Astrocyte of the cerebellum (primary cell): ENCODE measurements around the gene THSD7B.

Source experiments
- DNase-seq: peaks from one replicate; pipeline ENCODE4 v3.0.0-alpha.2; 2011; ENCODE audit warnings: low read depth
- H3K4me3 ChIP-seq: 2 replicates; pipeline ENCODE4 v1.5.1; 2011; ENCODE audit warnings: mild to moderate bottlenecking, low read depth, low read length, moderate library complexity
- CTCF ChIP-seq: IDR thresholded peaks from 2 replicates; pipeline ENCODE4 v1.5.1; 2012; ENCODE audit warnings: low read length, low read depth, moderate library complexity, mild to moderate bottlenecking; ENCODE audit errors: missing control alignments
- in situ Hi-C: cut with HindIII; loops from 2 replicates; pipeline ENCODE4 v1.10.0; 2017; ENCODE audit warnings: low sequenced_read_pairs

Gene THSD7B

GRCh38 chr2:137005210-137005609, 239.9 kb downstream of the THSD7B start:
- no peak overlapping the region for H3K4me3 ChIP-seq
- in situ Hi-C loops: no loop called here
- no peak for TF ChIP-seq CTCF
- no peak for DNase-seq

- DNase-seq: no peak
- no peak overlapping the region for H3K4me3 ChIP-seq
- in situ Hi-C loops: no loop called here
- TF ChIP-seq CTCF: no peak
These were observed 242.6 kb downstream of the THSD7B start for GRCh38 chr2:137007938-137008337.

GRCh38 chr2:137009953-137010352, 244.6 kb downstream of the THSD7B start:
- in situ Hi-C loops: no loop called here
- no peak overlapping the region for H3K4me3 ChIP-seq
- no peak for DNase-seq
- TF ChIP-seq CTCF: no peak

- no peak overlapping the region for H3K4me3 ChIP-seq
- no peak for DNase-seq
- in situ Hi-C loops: no loop called here
- TF ChIP-seq CTCF: no peak
These were observed 255.3 kb downstream of the THSD7B start for GRCh38 chr2:137020452-137021196.

- H3K4me3 ChIP-seq: no peak overlapping the region
- no peak for TF ChIP-seq CTCF
- DNase-seq: no peak
- in situ Hi-C loops: no loop called here
These were observed 256.4 kb downstream of the THSD7B start for GRCh38 chr2:137021763-137022162.

- TF ChIP-seq CTCF: no peak
- DNase-seq: no peak
- in situ Hi-C loops: no loop called here
- H3K4me3 ChIP-seq: no peak overlapping the region
These were observed 257.9 kb downstream of the THSD7B start for GRCh38 chr2:137023205-137023604.
